OCI-LY1 (cell line): Measurements from ENCODE around the gene CNOT6L.

ENCODE experiments used
- H2AFZ ChIP-seq: fragments of 200-600 bp; sonication (generic), shearing (Covaris generic); 2 replicates; pipeline ENCODE4 v1.6.0; 2014; ENCODE audit warnings: antibody characterized with exemption, mild to moderate bottlenecking, low read length
- H3F3A ChIP-seq: fragments of 200-600 bp; sonication (generic), shearing (Covaris generic); 2 replicates; pipeline ENCODE4 v1.6.0; 2014; ENCODE audit warnings: mild to moderate bottlenecking, antibody characterized with exemption, low read length, moderate library complexity; ENCODE audit not compliant: insufficient read depth
- H3K27ac ChIP-seq: fragments of 200-600 bp; sonication (generic); 2 replicates; pipeline ENCODE4 v1.5.1; 2014; ENCODE audit warnings: low read length, mixed run types, mild to moderate bottlenecking, low read depth; ENCODE audit not compliant: poor library complexity, severe bottlenecking
- H3K27me3 ChIP-seq: fragments of 200-600 bp; sonication (generic); 2 replicates; pipeline ENCODE4 v1.6.0; 2014; ENCODE audit warnings: antibody characterized with exemption, mild to moderate bottlenecking, low read length, moderate library complexity; ENCODE audit not compliant: insufficient read depth
- H3K36me3 ChIP-seq: fragments of 200-600 bp; sonication (generic); 2 replicates; pipeline ENCODE4 v1.6.1; 2014; ENCODE audit warnings: mild to moderate bottlenecking, antibody characterized with exemption, low read length, moderate library complexity, mixed read lengths; ENCODE audit not compliant: insufficient read depth
- H3K4me1 ChIP-seq: fragments of 200-600 bp; sonication (generic); 2 replicates; pipeline ENCODE4 v1.5.1; 2014; ENCODE audit warnings: mild to moderate bottlenecking, low read length, moderate library complexity; ENCODE audit not compliant: insufficient read depth, severe bottlenecking
- H3K4me2 ChIP-seq: fragments of 200-600 bp; sonication (generic), shearing (Covaris generic); 2 replicates; pipeline ENCODE4 v1.6.1; 2014; ENCODE audit warnings: low read length
- H3K4me3 ChIP-seq: fragments of 200-600 bp; sonication (generic); 2 replicates; pipeline ENCODE4 v1.5.1; 2014; ENCODE audit warnings: low read length, low read depth, mild to moderate bottlenecking, mixed read lengths; ENCODE audit not compliant: poor library complexity, severe bottlenecking
- H3K79me2 ChIP-seq: fragments of 200-600 bp; shearing (Covaris generic); 2 replicates; pipeline ENCODE4 v1.6.1; 2016; ENCODE audit warnings: mixed run types, low read length, mixed read lengths; ENCODE audit not compliant: insufficient read depth
- H3K9ac ChIP-seq: fragments of 200-600 bp; sonication (generic), shearing (Covaris generic); 2 replicates; pipeline ENCODE4 v1.6.1; 2014; ENCODE audit warnings: mild to moderate bottlenecking, low read length, mixed read lengths
- H3K9me2 ChIP-seq: fragments of 200-600 bp; sonication (generic), shearing (Covaris generic); 2 replicates; pipeline ENCODE4 v1.6.1; 2014; ENCODE audit warnings: low read depth, mild to moderate bottlenecking, low read length, mixed read lengths
- H3K9me3 ChIP-seq: fragments of 200-600 bp; shearing (Covaris generic); 2 replicates; pipeline ENCODE4 v1.6.1; 2014; ENCODE audit warnings: low read length, mixed read lengths
- H4K20me1 ChIP-seq: fragments of 200-600 bp; sonication (generic), shearing (Covaris generic); 2 replicates; pipeline ENCODE4 v1.6.0; 2016; ENCODE audit warnings: mild to moderate bottlenecking, low read length; ENCODE audit not compliant: insufficient read depth
- CTCF ChIP-seq: fragments of 200-600 bp; sonication (generic), shearing (Covaris generic); IDR thresholded peaks from 2 replicates; pipeline ENCODE4 v1.5.1; 2017; ENCODE audit warnings: mild to moderate bottlenecking, antibody characterized with exemption, low read length, moderate library complexity, mixed read lengths
- EZH2 ChIP-seq: fragments of 200-600 bp; sonication (generic), shearing (Covaris generic); IDR thresholded peaks from 2 replicates; pipeline ENCODE4 v1.8.0; 2017; ENCODE audit warnings: borderline replicate concordance, mixed run types, mild to moderate bottlenecking, antibody characterized with exemption, low read length, moderate library complexity, mixed read lengths

CNOT6L gene

GRCh38 chr4:77849278-77849965, 30.3 kb upstream of the CNOT6L start:
- Histone ChIP-seq H3K9me2 (no peaks in the 10 kb centered on the region), H4K20me1 (no peaks in the 10 kb centered on the region), H3K27ac (no peak overlapping the region), H3K27me3 (no peaks in the 10 kb centered on the region), H3K36me3 (no peaks in the 10 kb centered on the region), H3K4me1 (peaks cover 13% of the 10 kb centered on the region), H3K79me2 (no peaks in the 10 kb centered on the region), H3K9ac (no peak overlapping the region), H3K4me2 (no peak overlapping the region), H3F3A (no peaks in the 10 kb centered on the region), H3K4me3 (no peak overlapping the region), H2AFZ (no peak overlapping the region), H3K9me3 (no peaks in the 10 kb centered on the region)
- TF ChIP-seq CTCF (no peak), EZH2 (no peak)

- Histone ChIP-seq H3K9ac (no peak overlapping the region), H3K79me2 (no peaks in the 10 kb centered on the region), H3K4me3 (no peak overlapping the region), H3K4me2 (no peak overlapping the region), H3K9me3 (no peaks in the 10 kb centered on the region), H3K4me1 (peaks cover 12% of the 10 kb centered on the region), H3F3A (no peaks in the 10 kb centered on the region), H2AFZ (no peak overlapping the region), H3K9me2 (no peaks in the 10 kb centered on the region), H3K27ac (no peak overlapping the region), H3K27me3 (no peaks in the 10 kb centered on the region), H3K36me3 (no peaks in the 10 kb centered on the region), H4K20me1 (no peaks in the 10 kb centered on the region)
- TF ChIP-seq CTCF = no peak
- TF ChIP-seq EZH2 = no peak
Observed at GRCh38 chr4:77848508-77848907, 29.3 kb upstream of the CNOT6L start.

- no peaks in the 10 kb centered on the region for H3F3A ChIP-seq
- no peaks in the 10 kb centered on the region for H3K79me2 ChIP-seq
- no peaks in the 10 kb centered on the region for H4K20me1 ChIP-seq
- H3K9me2 ChIP-seq = no peaks in the 10 kb centered on the region
- no peaks in the 10 kb centered on the region for H3K36me3 ChIP-seq
- TF ChIP-seq CTCF (no peak), EZH2 (no peak)
- H3K27ac ChIP-seq = no peak overlapping the region
- H3K4me1 ChIP-seq = no peaks in the 10 kb centered on the region
- H3K4me3 ChIP-seq = no peak overlapping the region
- H3K9me3 ChIP-seq = no peaks in the 10 kb centered on the region
- H2AFZ ChIP-seq = no peak overlapping the region
- no peak overlapping the region for H3K9ac ChIP-seq
- no peaks in the 10 kb centered on the region for H3K27me3 ChIP-seq
- no peak overlapping the region for H3K4me2 ChIP-seq
Observed at GRCh38 chr4:77845929-77846328, 26.8 kb upstream of the CNOT6L start.
